SU-DHL-6 (cell line): ENCODE results near the gene ABCC4.

Source experiments
- CTCF ChIP-seq: fragments of 200-600 bp; sonication (generic); IDR thresholded peaks from one replicate; pipeline ENCODE4 v1.5.1; 2017; ENCODE audit warnings: antibody characterized with exemption, mild to moderate bottlenecking, low read length, moderate library complexity; ENCODE audit not compliant: insufficient read depth, poor library complexity, severe bottlenecking
- EZH2phosphoT487 ChIP-seq: fragments of 200-600 bp; sonication (generic), shearing (Covaris generic); conservative IDR thresholded peaks from 2 replicates; pipeline ENCODE4 v1.6.1; 2018; ENCODE audit warnings: mild to moderate bottlenecking, antibody characterized with exemption, low read length, moderate library complexity, mixed read lengths

GRCh38 chr13:95138876-95139585, 162.2 kb downstream of the ABCC4 start:
- TF ChIP-seq EZH2phosphoT487 (no peak), CTCF (no peak)
